ENCODE measurements around the gene DEF6.

Gene DEF6

GRCh38 chr6:35267446-35267845, 30.2 kb upstream of the DEF6 start:
- DNase-seq (ENCODE audit: insufficient read length, low spot score), result no peak
- TF ChIP-seq CTCF (IDR thresholded peaks at IDR 0.05; ENCODE audit: insufficient read depth, missing control alignments), result no peak
- FAIRE-seq, result no peak

DNA sequence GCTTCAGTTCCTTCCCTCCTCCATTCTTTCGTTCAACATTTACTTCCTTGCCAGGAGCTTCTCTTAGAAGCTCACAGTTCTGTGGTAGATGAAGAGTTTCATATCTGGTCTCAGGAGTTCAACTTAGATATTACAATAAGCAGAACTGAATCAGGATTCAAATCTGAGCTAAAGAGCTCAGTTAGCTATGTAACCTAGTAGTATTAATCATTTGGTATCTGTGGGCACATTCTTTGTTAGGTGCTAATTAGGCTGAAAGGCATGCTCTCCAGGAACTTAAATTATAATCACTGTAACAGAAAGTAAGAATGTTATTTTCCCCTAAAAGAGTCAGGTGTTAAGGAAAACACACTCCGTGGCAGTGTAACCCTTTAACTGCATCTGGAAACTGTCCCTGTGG, 29.7 kb upstream of the DEF6 start:
- no peak for TF ChIP-seq CTCF (IDR thresholded peaks at IDR 0.05; ENCODE audit: insufficient read depth, missing control alignments)
- DNase-seq (ENCODE audit: insufficient read length, low spot score) (no peak), FAIRE-seq (no peak)

DNA sequence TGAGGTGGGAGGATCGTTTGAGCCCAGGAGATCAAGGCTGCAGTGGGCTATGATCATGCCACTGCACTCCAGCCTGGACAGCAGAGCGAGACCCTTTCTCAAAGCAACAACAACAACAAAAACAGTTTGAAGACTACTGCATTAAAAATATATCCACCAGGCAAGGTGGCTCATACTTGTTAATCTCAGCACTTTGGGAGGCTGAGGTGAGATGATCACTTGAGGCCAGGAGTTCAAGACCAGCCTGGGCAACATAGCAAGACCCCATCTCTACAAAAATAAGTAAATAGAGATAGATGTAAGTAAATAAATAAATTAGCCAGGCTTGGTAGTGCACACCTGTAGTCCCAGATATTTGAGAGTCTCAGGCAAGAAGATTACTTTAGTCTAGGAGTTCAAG, 25.6 kb upstream of the DEF6 start:
- DNase-seq (ENCODE audit: insufficient read length, low spot score) (no peak), FAIRE-seq (no peak)
- TF ChIP-seq CTCF (IDR thresholded peaks at IDR 0.05; ENCODE audit: insufficient read depth, missing control alignments), result no peak

- TF ChIP-seq CTCF (IDR thresholded peaks at IDR 0.05; ENCODE audit: insufficient read depth, missing control alignments), result no peak
- DNase-seq (ENCODE audit: insufficient read length, low spot score) (no peak), FAIRE-seq (no peak)
These were observed 23.6 kb upstream of the DEF6 start for GRCh38 chr6:35273822-35274559.

GRCh38 chr6:35275744-35276260, 21.8 kb upstream of the DEF6 start:
- no peak for DNase-seq (ENCODE audit: insufficient read length, low spot score)
- no peak for TF ChIP-seq CTCF (IDR thresholded peaks at IDR 0.05; ENCODE audit: insufficient read depth, missing control alignments)
- FAIRE-seq, result no peak

- FAIRE-seq, result no peak
- no peak for DNase-seq (ENCODE audit: insufficient read length, low spot score)
- no peak for TF ChIP-seq CTCF (IDR thresholded peaks at IDR 0.05; ENCODE audit: insufficient read depth, missing control alignments)
These were observed 18.9 kb upstream of the DEF6 start for GRCh38 chr6:35278708-35279107.

- DNase-seq (ENCODE audit: insufficient read length, low spot score) (no peak), FAIRE-seq (no peak)
- TF ChIP-seq CTCF (IDR thresholded peaks at IDR 0.05; ENCODE audit: insufficient read depth, missing control alignments), result no peak
These were observed 16.7 kb upstream of the DEF6 start for GRCh38 chr6:35280903-35281302.

Measured in D721Med (cell line).